HEK293 (cell line): ENCODE results near the gene NECAB2.

Source experiments
- KLF1 ChIP-seq: fragments of 450-650 bp; formaldehyde crosslinking; IDR thresholded peaks from 2 replicates; pipeline ENCODE4 v1.5.1; 2016; ENCODE audit warnings: missing biosample characterization, missing genetic modification characterization
- PRDM1 ChIP-seq: fragments of 450-650 bp; formaldehyde crosslinking; IDR thresholded peaks from 2 replicates; pipeline ENCODE4; 2016; ENCODE audit warnings: missing biosample characterization, missing genetic modification characterization
- SETDB1 ChIP-seq: IDR thresholded peaks from one replicate; pipeline ENCODE4 v1.6.1; 2017; ENCODE audit warnings: mild to moderate bottlenecking, low read length, moderate library complexity, mixed read lengths; ENCODE audit not compliant: insufficient read length
- ZBTB7A ChIP-seq: fragments of 450-650 bp; formaldehyde crosslinking; IDR thresholded peaks from 2 replicates; pipeline ENCODE4 v1.5.1; 2016; ENCODE audit warnings: low read depth, missing biosample characterization, missing genetic modification characterization
- ZNF114 ChIP-seq: fragments of 450-650 bp; formaldehyde crosslinking; IDR thresholded peaks from 2 replicates; pipeline ENCODE4 v1.5.0; 2017; ENCODE audit warnings: missing biosample characterization, missing genetic modification characterization
- ZNF302 ChIP-seq: fragments of 450-650 bp; formaldehyde crosslinking; IDR thresholded peaks from 2 replicates; pipeline ENCODE4 v1.5.1; 2016; ENCODE audit warnings: missing biosample characterization, missing genetic modification characterization, low read depth
- ZNF473 ChIP-seq: fragments of 450-650 bp; formaldehyde crosslinking; IDR thresholded peaks from 2 replicates; pipeline ENCODE4 v1.5.1; 2017; ENCODE audit warnings: missing biosample characterization, missing genetic modification characterization
- ZNF529 ChIP-seq: fragments of 450-650 bp; formaldehyde crosslinking; IDR thresholded peaks from 2 replicates; pipeline ENCODE4 v1.5.1; 2017; ENCODE audit warnings: missing genetic modification characterization, missing biosample characterization; ENCODE audit not compliant: insufficient replicate concordance
- ZNF558 ChIP-seq: fragments of 450-650 bp; formaldehyde crosslinking; IDR thresholded peaks from 2 replicates; pipeline ENCODE4 v1.5.1; 2016; ENCODE audit warnings: missing biosample characterization, missing genetic modification characterization
- TF ChIP-seq, protein P1 (sequence below): fragments of 450-650 bp; formaldehyde crosslinking; IDR thresholded peaks from 2 replicates; pipeline ENCODE4 v1.5.1; 2016; ENCODE audit warnings: missing biosample characterization, missing genetic modification characterization
- TF ChIP-seq, protein P2 (sequence below): fragments of 450-650 bp; formaldehyde crosslinking; IDR thresholded peaks from 2 replicates; pipeline ENCODE4 v1.5.1; 2016; ENCODE audit warnings: missing biosample characterization, missing genetic modification characterization
- TF ChIP-seq, protein P3 (sequence below): fragments of 450-650 bp; formaldehyde crosslinking; IDR thresholded peaks from 2 replicates; pipeline ENCODE4 v1.5.1; 2016; ENCODE audit warnings: missing biosample characterization, missing genetic modification characterization
- TF ChIP-seq, protein P4 (sequence below): fragments of 450-650 bp; formaldehyde crosslinking; IDR thresholded peaks from 2 replicates; pipeline ENCODE4 v1.5.1; 2016; ENCODE audit warnings: missing biosample characterization, missing genetic modification characterization, low read depth
- TF ChIP-seq, protein P5 (sequence below): fragments of 450-650 bp; formaldehyde crosslinking; IDR thresholded peaks from 2 replicates; pipeline ENCODE4 v1.5.1; 2017; ENCODE audit warnings: missing biosample characterization, missing genetic modification characterization

DNA sequence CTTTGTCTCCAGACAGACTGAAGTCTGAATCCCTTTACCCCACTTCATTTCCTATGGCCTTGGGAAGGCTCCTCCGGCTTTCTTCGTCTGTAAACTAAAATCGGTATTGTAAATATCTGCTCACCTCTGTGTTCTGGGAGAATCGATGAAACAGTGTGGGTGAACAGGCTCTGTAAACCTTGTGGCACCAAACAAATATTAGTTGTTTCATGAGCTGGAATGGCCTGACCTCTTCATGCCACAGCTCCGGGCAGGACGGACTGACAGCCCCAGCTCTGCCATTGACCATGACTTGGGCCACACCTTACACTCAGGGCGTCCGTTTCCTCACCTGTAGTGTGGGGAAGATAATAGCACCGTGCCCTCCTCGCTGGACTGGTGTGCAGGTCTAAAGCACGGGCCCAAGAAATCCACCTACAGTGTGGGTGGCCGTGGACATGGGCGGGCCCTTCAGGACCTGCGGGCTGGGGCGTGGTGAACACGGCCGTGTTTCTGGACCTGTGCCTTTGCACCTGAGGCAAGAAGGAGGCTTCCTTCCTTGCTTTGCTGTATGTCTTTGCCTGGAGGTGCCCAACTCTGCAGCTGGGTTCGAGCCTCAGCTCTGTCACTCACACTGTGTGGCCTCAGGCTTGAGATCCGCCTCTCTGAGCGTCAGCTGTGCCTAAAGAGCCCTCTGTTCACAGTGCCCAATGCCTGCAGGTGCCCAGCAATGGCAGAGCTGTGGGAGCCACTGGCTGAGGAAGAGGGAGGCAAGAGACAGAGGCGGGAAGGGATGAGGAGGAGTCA lies 21.1 kb upstream of the NECAB2 start:
- TF ChIP-seq, protein P1, sequence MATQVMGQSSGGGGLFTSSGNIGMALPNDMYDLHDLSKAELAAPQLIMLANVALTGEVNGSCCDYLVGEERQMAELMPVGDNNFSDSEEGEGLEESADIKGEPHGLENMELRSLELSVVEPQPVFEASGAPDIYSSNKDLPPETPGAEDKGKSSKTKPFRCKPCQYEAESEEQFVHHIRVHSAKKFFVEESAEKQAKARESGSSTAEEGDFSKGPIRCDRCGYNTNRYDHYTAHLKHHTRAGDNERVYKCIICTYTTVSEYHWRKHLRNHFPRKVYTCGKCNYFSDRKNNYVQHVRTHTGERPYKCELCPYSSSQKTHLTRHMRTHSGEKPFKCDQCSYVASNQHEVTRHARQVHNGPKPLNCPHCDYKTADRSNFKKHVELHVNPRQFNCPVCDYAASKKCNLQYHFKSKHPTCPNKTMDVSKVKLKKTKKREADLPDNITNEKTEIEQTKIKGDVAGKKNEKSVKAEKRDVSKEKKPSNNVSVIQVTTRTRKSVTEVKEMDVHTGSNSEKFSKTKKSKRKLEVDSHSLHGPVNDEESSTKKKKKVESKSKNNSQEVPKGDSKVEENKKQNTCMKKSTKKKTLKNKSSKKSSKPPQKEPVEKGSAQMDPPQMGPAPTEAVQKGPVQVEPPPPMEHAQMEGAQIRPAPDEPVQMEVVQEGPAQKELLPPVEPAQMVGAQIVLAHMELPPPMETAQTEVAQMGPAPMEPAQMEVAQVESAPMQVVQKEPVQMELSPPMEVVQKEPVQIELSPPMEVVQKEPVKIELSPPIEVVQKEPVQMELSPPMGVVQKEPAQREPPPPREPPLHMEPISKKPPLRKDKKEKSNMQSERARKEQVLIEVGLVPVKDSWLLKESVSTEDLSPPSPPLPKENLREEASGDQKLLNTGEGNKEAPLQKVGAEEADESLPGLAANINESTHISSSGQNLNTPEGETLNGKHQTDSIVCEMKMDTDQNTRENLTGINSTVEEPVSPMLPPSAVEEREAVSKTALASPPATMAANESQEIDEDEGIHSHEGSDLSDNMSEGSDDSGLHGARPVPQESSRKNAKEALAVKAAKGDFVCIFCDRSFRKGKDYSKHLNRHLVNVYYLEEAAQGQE (tag by site-specific recombination) = no peak
- TF ChIP-seq, protein P2, sequence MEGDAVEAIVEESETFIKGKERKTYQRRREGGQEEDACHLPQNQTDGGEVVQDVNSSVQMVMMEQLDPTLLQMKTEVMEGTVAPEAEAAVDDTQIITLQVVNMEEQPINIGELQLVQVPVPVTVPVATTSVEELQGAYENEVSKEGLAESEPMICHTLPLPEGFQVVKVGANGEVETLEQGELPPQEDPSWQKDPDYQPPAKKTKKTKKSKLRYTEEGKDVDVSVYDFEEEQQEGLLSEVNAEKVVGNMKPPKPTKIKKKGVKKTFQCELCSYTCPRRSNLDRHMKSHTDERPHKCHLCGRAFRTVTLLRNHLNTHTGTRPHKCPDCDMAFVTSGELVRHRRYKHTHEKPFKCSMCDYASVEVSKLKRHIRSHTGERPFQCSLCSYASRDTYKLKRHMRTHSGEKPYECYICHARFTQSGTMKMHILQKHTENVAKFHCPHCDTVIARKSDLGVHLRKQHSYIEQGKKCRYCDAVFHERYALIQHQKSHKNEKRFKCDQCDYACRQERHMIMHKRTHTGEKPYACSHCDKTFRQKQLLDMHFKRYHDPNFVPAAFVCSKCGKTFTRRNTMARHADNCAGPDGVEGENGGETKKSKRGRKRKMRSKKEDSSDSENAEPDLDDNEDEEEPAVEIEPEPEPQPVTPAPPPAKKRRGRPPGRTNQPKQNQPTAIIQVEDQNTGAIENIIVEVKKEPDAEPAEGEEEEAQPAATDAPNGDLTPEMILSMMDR (tag by site-specific recombination) = no peak
- TF ChIP-seq ZBTB7A = no peak
- TF ChIP-seq, protein P3, sequence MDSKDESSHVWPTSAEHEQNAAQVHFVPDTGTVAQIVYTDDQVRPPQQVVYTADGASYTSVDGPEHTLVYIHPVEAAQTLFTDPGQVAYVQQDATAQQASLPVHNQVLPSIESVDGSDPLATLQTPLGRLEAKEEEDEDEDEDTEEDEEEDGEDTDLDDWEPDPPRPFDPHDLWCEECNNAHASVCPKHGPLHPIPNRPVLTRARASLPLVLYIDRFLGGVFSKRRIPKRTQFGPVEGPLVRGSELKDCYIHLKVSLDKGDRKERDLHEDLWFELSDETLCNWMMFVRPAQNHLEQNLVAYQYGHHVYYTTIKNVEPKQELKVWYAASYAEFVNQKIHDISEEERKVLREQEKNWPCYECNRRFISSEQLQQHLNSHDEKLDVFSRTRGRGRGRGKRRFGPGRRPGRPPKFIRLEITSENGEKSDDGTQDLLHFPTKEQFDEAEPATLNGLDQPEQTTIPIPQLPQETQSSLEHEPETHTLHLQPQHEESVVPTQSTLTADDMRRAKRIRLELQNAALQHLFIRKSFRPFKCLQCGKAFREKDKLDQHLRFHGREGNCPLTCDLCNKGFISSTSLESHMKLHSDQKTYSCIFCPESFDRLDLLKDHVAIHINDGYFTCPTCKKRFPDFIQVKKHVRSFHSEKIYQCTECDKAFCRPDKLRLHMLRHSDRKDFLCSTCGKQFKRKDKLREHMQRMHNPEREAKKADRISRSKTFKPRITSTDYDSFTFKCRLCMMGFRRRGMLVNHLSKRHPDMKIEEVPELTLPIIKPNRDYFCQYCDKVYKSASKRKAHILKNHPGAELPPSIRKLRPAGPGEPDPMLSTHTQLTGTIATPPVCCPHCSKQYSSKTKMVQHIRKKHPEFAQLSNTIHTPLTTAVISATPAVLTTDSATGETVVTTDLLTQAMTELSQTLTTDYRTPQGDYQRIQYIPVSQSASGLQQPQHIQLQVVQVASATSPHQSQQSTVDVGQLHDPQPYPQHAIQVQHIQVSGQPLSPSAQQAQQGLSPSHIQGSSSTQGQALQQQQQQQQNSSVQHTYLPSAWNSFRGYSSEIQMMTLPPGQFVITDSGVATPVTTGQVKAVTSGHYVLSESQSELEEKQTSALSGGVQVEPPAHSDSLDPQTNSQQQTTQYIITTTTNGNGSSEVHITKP (tag by site-specific recombination) = no peak
- TF ChIP-seq, protein P4, sequence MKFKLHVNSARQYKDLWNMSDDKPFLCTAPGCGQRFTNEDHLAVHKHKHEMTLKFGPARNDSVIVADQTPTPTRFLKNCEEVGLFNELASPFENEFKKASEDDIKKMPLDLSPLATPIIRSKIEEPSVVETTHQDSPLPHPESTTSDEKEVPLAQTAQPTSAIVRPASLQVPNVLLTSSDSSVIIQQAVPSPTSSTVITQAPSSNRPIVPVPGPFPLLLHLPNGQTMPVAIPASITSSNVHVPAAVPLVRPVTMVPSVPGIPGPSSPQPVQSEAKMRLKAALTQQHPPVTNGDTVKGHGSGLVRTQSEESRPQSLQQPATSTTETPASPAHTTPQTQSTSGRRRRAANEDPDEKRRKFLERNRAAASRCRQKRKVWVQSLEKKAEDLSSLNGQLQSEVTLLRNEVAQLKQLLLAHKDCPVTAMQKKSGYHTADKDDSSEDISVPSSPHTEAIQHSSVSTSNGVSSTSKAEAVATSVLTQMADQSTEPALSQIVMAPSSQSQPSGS (tag by site-specific recombination) = no peak
- no peak for TF ChIP-seq PRDM1 (tag by site-specific recombination)
- TF ChIP-seq SETDB1 = no peak
- TF ChIP-seq, protein P5, sequence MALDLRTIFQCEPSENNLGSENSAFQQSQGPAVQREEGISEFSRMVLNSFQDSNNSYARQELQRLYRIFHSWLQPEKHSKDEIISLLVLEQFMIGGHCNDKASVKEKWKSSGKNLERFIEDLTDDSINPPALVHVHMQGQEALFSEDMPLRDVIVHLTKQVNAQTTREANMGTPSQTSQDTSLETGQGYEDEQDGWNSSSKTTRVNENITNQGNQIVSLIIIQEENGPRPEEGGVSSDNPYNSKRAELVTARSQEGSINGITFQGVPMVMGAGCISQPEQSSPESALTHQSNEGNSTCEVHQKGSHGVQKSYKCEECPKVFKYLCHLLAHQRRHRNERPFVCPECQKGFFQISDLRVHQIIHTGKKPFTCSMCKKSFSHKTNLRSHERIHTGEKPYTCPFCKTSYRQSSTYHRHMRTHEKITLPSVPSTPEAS (tag by site-specific recombination) = no peak
- no peak for TF ChIP-seq ZNF558 (tag by site-specific recombination)
- no peak for TF ChIP-seq ZNF302 (tag by site-specific recombination)
- no peak for TF ChIP-seq KLF1 (tag by site-specific recombination)
- no peak for TF ChIP-seq ZNF114
- TF ChIP-seq ZNF529 (tag by site-specific recombination) = no peak
- TF ChIP-seq ZNF473 (tag by site-specific recombination) = no peak
